ENCODE data around the gene TLK2.

The TLK2 gene

GRCh38 chr17:62657145-62657665 lies 178.6 kb downstream of the TLK2 start:
- no peak for DNase-seq

- no peak for DNase-seq
Observed at GRCh38 chr17:62657690-62658089, 179.1 kb downstream of the TLK2 start.

GRCh38 chr17:62658136-62658920 lies 179.7 kb downstream of the TLK2 start:
- DNase-seq, result no peak

DNA sequence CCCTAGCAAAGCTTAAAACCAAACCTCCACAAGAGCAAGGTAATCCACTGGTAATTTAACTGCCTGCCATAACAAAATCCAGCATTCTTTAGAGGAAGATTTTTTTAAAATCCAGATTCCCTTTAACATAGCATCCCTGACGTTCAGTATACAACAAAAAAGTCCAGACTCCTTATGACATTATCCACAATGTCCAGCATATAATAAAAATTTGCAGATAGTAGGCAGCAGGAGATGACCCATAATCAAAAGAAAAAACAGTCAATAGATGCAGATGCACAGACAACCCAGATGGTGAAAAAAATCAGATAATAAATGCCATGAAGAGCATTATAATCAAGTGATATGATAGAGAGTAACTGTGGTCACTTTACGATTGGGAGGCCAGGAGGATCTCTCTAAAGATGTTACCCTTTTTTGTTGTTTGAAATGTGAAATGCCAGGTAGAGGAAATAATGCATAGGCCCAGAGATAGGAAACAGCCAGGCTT lies 182.0 kb downstream of the TLK2 start:
- no peak for DNase-seq

DNA sequence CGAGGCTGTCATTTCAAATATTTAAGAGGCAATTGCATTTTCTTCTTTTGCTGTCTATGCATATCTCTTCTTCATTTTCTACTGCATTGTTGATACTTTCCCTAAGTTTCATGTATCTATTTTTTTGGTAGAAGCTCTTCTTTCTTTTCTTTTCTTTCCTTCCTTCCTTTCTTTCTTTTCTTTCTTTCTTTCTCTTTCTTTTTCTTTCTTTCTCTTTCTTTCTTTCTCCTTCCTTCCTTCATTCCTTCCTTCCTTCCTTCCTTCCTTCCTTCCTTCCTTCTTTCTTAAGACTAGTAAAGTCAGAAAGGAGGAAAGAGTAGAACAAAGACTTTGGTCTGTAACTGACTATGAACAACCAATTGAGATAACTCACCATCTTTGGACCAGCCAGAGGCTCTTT lies 182.7 kb downstream of the TLK2 start:
- no peak for DNase-seq

GRCh38 chr17:62662855-62663254 lies 184.2 kb downstream of the TLK2 start:
- DNase-seq, result no peak
